Panc1 (cell line): ENCODE results near the gene CEP85L. TPM values are rescaled to one million over a fixed set of nuclear protein-coding genes. Genes with fewer than 3 reads are reported as not detected.

Source experiments
- ATAC-seq: fragments of 200-7000 bp; cut with Tn5 transposase; 2 replicates; pipeline ENCODE4 v1.9.1; 2020; ENCODE audit warnings: mild to moderate bottlenecking, moderate library complexity
- BruUV-seq: library from RNA; stranded (reverse); fragments of 400-500 nt; replicated peaks from 2 replicates; lab custom pipeline; 2021; lab: Mats Ljungman, UMichigan
- CTCF ChIA-PET: fragments of 300-600 bp; sonication (Branson Sonifier 250); formaldehyde crosslinking; loops from one replicate; lab custom pipeline; 2022; ENCODE audit warnings: antibody characterized with exemption; lab: Charles Lee
- POLR2A ChIA-PET: fragments of 300-600 bp; sonication (Branson Sonifier 250); formaldehyde crosslinking; loops from one replicate; lab custom pipeline; 2022; ENCODE audit warnings: antibody characterized with exemption; lab: Charles Lee
- DNase-seq: peaks from one replicate; pipeline ENCODE4 v3.0.0-alpha.2; 2010; ENCODE audit warnings: low read depth, low spot score
- H3K27ac ChIP-seq: 2 replicates; pipeline ENCODE4 v1.5.1; 2011; ENCODE audit warnings: mild to moderate bottlenecking, low read length, inconsistent platforms
- H3K27me3 ChIP-seq: fragments of 200-500 bp; sonication (Bioruptor generic); 2 replicates; pipeline ENCODE4 v1.6.0; 2014; ENCODE audit warnings: low read length, inconsistent platforms; ENCODE audit not compliant: control insufficient read depth, insufficient read depth
- H3K36me3 ChIP-seq: fragments of 200-500 bp; sonication (Bioruptor generic); 2 replicates; pipeline ENCODE4 v1.5.1; 2014; ENCODE audit warnings: inconsistent platforms, mild to moderate bottlenecking, low read length, moderate library complexity; ENCODE audit not compliant: control insufficient read depth, insufficient read depth
- H3K4me1 ChIP-seq: 2 replicates; pipeline ENCODE4 v1.5.1; 2011; ENCODE audit warnings: inconsistent platforms, mild to moderate bottlenecking, low read length, moderate library complexity; ENCODE audit not compliant: control insufficient read depth, insufficient read depth
- H3K4me3 ChIP-seq, 2 experiments: 2 replicates each; pipeline ENCODE4 v1.5.1; 2011 to 2012; ENCODE audit warnings: low read depth in 2 of 2, low read length in 2 of 2, mild to moderate bottlenecking in 2 of 2, inconsistent platforms in 1 of 2, moderate library complexity in 1 of 2
- H3K9me3 ChIP-seq: fragments of 200-500 bp; sonication (Bioruptor generic); 2 replicates; pipeline ENCODE4 v1.5.1; 2014; ENCODE audit warnings: low read depth, mild to moderate bottlenecking, inconsistent platforms, low read length, moderate library complexity; ENCODE audit not compliant: control insufficient read depth, insufficient read depth
- CTCF ChIP-seq: fragments of 450-650 bp; IDR thresholded peaks from 2 replicates; pipeline ENCODE4 v1.5.1; 2017; ENCODE audit warnings: mild to moderate bottlenecking
- POLR2AphosphoS5 ChIP-seq: IDR thresholded peaks from 2 replicates; pipeline ENCODE4 v1.6.1; 2012; ENCODE audit warnings: mild to moderate bottlenecking, low read depth, low read length, moderate library complexity
- REST ChIP-seq, 2 experiments: IDR thresholded peaks; 2 replicates each; pipeline ENCODE4 v1.6.1; 2011 to 2012; ENCODE audit warnings: low read depth in 2 of 2, control low read depth in 1 of 2, low read length in 1 of 2, mild to moderate bottlenecking in 1 of 2, moderate library complexity in 1 of 2; ENCODE audit not compliant: insufficient read depth in 1 of 2
- SIN3A ChIP-seq: IDR thresholded peaks from 2 replicates; pipeline ENCODE4 v1.6.1; 2012; ENCODE audit warnings: low read depth, mild to moderate bottlenecking, low read length, moderate library complexity, borderline replicate concordance; ENCODE audit not compliant: insufficient read depth
- TCF7L2 ChIP-seq: IDR thresholded peaks from 2 replicates; pipeline ENCODE4 v1.6.1; 2011; ENCODE audit warnings: mild to moderate bottlenecking, low read depth, low read length, inconsistent platforms
- in situ Hi-C: cut with HindIII; loops from 2 replicates; pipeline ENCODE4 v1.10.0; 2016; ENCODE audit warnings: low sequenced_read_pairs, low pct_unique_long_range_greater_than_20kb
- intact Hi-C: fragments of 100-400 bp; cut with micrococcal nuclease; formaldehyde crosslinking; loops from one replicate; pipeline ENCODE4 v1.10.0; 2022; ENCODE audit not compliant: unreplicated experiment
- total RNA-seq: library from RNA; stranded (reverse); gene quantifications from one replicate; pipeline ENCODE4 v1.2.1, GENCODE V29; 2021; ENCODE audit not compliant: unreplicated experiment

CEP85L gene
- total RNA-seq, 1 experiment from 2014 or later = 6.7 TPM

DNA sequence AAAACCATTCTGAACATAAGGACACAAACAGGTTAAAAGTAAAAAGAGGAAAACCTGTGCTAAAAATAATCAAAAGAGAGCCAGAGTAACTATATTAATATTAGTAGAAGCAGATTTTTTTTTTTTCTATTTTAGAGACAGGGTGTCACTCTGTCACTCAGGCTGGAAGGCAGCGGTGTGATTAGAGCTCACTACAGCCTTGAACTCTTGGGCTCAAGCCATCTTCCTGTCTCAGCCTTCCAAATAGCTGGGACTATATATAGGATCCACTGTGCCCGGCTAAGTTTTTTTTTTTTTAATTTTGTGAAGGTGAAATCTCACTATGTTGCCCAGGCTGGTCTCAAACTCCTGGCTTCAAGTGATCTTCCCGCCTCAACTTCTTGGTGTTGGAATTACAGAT lies 136.7 kb downstream of the CEP85L start:
- Histone ChIP-seq H3K27ac (no peak overlapping the region), H3K36me3 (no peaks in the 10 kb centered on the region), H3K4me1 (no peaks in the 10 kb centered on the region), H3K9me3 (no peaks in the 10 kb centered on the region), H3K4me3 (no peak overlapping the region), H3K27me3 (no peaks in the 10 kb centered on the region)
- BruUV-seq = no TSS peak
- no peak for TF ChIP-seq POLR2AphosphoS5
- TF ChIP-seq REST (IDR thresholded peaks at IDR 0.05; ENCODE audit: insufficient read depth in 1 of 2, low read depth in 2 of 2, low read length in 1 of 2) = no peak
- TF ChIP-seq SIN3A = no peak
- no peak for TF ChIP-seq TCF7L2
- TF ChIP-seq CTCF = no peak
- no peak for DNase-seq
- intact Hi-C loops (no loop called here), in situ Hi-C loops (no loop called here)
- no peak for ATAC-seq
- ChIA-PET CTCF (no interaction called here), POLR2A (interaction anchor here (0.7 kb wide), 1 partner anchor 983 kb away, joined by 3 read pairs; no protein-coding TSS in a partner anchor)

- ChIA-PET CTCF (no interaction called here), POLR2A (no interaction called here)
- Histone ChIP-seq H3K27ac (no peak overlapping the region), H3K36me3 (no peaks in the 10 kb centered on the region), H3K4me3 (no peak overlapping the region), H3K4me1 (no peaks in the 10 kb centered on the region), H3K27me3 (no peaks in the 10 kb centered on the region), H3K9me3 (no peaks in the 10 kb centered on the region)
- BruUV-seq = no TSS peak
- ATAC-seq (no peak), DNase-seq (no peak)
- TF ChIP-seq TCF7L2 (no peak), CTCF (no peak), POLR2AphosphoS5 (no peak), REST (IDR thresholded peaks at IDR 0.05; ENCODE audit: insufficient read depth in 1 of 2, low read depth in 2 of 2, low read length in 1 of 2) (no peak), SIN3A (no peak)
- in situ Hi-C loops (no loop called here), intact Hi-C loops (no loop called here)
Measured at GRCh38 chr6:118511930-118512715, 139.3 kb downstream of the CEP85L start.
